NCI-H1417 (cell line): ENCODE data around the gene SLC25A10.

Source experiments
- DNase-seq, 3 experiments: peaks; one replicate each; lab custom pipeline; 2025; lab: John Stamatoyannopoulos, UW

Gene SLC25A10

DNA sequence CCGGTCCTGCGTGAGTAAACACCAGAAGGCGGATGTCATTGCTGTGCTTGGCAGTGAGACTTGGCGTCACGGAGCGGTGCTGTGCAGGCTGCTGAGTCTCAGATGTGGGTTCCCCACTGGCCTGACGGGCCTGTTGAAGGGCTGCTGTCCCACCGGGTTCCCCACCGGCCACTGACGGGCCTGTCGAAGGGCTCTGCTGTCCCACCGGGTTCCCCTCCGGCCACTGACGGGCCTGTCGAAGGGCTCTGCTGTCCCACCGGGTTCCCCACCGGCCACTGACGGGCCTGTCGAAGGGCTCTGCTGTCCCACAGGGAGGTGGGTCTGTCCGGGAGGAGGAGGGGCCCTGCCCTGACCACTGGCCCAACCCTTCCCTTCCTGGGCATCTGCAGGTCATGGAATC, 25.5 kb upstream of the SLC25A10 start:
- DNase-seq: no peak

DNA sequence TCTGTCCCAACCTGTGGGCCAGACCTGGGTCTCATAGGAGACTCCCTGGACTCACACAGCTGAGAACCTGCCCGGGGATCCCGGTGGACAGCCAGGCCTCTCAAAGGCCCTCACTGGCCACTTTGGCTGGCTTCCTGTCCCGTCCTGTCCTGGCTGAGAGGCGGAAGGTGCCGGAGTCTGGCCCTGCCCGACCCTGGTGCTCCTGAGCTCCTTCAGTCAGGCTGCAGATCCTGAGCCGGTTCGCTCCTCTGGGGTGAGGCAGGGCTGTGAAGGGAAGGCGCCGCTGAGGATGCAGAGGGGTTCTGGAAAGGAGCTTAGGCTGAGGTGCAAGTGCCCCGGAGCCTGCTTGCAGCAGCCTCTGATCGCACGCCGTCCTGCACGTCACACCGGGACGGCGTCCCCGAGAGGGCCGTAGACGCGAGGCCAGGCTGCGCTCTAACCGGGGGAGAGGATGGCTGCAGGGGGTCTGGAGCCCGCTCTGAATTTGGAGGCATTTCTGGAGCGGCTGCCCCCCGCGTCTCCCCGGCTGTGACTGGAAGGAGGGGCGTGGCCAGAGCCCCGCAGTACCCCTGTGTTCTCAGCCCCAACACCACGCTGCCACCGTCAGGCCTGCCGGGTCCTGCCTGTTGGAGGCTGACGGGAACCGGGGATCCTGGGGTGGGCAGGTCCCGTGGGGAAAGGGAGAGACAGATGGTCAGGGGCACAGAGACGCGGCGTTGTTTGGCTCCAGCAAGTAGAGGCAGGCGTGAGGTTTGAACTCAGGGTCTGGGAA, 24.1 kb upstream of the SLC25A10 start:
- DNase-seq: no peak

DNA sequence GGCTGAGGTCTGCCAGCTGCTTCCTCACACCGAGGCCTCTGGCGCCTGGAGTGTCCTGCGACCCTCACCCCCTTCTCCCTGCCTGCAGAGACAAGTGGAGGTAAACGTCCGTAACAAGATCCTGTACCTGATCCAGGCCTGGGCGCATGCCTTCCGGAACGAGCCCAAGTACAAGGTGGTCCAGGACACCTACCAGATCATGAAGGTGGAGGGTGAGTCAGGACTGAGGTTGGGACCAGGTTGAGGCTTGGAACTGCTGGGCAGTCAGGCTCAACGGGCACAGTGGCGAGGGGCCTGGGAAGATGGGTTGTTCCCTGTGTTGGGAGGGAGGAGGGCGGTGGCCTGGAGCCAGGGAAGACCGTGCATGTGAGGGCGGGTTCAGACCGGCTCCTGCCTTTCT, 23.5 kb upstream of the SLC25A10 start:
- DNase-seq: no peak

DNA sequence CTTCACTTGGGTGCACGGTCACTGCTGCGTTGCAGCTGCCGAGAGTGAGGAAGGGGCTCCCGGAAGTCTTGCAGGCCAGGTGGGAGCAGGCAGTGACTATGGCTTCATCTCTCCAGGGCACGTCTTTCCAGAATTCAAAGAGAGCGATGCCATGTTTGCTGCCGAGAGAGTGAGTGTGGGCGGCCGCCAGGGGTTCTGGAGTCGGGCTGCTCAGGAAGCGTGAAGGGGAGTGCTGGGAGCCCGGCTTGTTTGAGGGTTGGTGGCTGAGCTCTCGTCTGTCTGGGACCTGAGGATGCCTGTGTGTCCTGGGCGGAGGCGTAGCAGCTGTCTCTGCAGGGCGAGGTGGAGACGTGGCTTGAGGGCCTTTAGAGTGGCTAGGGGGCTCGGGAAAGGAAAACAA, 22.0 kb upstream of the SLC25A10 start:
- no peak for DNase-seq

DNA sequence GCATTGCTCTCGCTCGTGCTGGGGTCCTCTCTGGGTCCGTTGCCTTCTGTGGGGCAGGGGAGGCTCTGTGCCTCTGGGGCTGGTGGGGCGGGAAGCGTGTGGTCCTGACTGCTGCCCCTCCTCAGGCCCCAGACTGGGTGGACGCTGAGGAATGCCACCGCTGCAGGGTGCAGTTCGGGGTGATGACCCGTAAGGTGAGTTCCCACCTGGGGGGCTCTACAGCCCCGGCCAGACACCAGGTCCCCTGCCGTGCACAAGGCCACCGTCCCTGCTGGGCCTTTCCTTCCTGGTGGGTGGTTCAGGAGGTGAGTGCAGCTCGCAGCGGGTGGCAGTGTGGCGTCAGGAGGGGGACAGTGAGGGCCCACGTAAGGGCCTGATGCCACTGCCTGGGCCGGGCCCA, 21.5 kb upstream of the SLC25A10 start:
- no peak for DNase-seq

DNA sequence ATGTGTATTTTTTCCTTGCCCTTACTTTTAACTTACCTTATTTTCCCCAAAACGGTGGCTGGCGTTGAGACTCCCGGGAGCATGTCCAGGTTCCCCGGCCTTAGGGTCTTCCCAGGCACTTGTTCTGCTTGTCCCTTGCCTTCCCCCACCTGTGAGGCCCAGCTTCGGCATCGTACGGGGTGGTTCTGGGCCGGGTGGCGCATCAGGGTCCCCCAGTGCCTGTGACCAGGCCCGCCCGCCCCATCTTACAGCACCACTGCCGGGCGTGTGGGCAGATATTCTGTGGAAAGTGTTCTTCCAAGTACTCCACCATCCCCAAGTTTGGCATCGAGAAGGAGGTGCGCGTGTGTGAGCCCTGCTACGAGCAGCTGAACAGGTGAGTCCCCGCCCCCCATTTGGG, 20.9 kb upstream of the SLC25A10 start:
- no peak for DNase-seq

DNA sequence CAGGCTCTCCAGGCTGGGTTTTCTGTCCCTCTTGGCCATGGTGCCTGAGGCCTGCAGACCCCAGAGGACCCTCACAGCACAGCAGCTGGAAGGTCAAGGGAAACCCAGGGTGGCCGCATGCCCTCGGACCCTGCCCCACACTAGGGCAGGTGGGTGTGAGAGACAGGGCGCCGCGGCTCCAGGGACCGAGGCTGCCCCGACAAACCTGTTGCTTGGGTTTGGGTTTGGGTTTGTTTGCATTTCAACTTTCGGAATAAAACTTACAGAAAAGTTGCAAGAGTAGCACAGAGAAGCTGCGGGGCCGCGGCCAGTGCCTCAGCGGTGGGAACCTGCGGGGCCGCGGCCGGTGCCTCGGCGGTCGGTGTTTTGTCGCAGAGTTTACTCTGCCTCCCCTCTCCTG, 20.5 kb upstream of the SLC25A10 start:
- DNase-seq: no peak

DNA sequence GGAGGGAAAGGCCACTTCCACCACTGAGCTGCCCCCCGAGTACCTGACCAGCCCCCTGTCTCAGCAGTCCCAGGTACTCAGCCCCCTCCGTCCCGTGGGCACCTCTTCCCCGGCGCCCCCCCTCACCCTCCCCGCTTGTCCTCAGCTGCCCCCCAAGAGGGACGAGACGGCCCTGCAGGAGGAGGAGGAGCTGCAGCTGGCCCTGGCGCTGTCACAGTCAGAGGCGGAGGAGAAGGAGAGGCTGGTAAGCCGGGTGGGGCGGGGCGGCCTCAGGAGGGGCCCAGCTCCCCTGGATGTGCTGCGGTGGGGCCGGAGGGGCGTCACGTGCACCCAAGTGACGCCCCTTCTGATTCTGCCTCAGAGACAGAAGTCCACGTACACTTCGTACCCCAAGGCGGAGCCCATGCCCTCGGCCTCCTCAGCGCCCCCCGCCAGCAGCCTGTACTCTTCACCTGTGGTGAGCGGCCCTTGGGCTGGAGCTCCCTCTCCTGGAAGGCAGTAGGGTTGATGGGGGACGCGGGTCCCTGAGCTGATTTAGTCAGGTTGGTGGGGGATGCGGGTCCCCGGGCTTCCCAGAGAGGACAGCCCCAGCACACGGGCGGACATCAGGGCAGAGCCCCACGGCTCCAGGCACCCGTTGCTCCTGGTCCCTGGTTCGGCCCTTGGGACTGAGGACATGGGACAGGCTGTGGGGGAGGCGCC, 18.4 kb upstream of the SLC25A10 start:
- DNase-seq: no peak

DNA sequence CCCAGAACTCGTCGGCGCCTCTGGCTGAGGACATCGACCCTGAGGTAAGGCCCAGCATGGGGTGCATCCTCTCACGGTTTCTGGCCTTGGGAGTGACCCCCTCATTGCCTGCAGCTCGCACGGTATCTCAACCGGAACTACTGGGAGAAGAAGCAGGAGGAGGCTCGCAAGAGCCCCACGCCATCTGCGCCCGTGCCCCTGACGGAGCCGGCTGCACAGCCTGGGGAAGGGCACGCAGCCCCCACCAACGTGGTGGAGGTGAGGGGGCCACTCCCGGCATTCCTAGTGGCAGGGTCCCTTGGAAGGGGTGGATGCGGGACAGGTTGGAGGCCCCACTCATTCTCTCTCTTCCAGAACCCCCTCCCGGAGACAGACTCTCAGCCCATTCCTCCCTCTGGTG, 17.3 kb upstream of the SLC25A10 start:
- no peak for DNase-seq

DNA sequence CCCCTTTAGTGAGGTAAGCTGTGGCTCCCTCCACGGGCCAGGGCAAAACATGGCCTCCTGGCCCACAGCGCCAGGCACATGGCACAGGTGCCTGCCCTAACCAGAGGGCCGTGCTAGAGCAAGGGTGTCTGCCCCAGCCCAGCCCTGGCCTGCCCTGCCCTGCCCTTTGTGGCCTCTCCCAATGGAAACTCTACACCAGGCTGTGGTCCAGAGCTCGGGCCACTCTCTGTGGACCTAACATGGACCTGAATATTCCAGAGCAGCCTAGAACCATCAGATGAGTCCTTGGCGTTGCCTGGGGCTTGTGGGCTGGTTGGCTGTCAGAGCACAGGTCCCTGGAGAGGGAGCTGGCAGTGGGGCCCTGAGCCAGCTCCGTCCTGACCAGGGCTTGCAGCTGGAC, 16.9 kb upstream of the SLC25A10 start:
- no peak for DNase-seq

DNA sequence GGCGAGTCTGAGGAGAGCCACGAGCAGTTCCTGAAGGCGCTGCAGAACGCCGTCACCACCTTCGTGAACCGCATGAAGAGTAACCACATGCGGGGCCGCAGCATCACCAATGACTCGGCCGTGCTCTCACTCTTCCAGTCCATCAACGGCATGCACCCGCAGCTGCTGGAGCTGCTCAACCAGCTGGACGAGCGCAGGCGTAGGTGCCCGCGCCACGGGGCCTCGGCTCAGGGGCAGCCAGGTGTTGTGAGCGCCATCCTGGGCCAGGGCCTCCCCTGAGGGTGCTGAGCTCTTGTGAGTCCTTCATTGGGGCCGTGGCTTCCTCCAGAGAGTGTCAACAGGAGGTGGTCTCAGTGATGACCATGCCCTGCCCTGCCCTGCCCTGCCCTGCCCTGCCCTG, 16.3 kb upstream of the SLC25A10 start:
- DNase-seq: no peak

DNA sequence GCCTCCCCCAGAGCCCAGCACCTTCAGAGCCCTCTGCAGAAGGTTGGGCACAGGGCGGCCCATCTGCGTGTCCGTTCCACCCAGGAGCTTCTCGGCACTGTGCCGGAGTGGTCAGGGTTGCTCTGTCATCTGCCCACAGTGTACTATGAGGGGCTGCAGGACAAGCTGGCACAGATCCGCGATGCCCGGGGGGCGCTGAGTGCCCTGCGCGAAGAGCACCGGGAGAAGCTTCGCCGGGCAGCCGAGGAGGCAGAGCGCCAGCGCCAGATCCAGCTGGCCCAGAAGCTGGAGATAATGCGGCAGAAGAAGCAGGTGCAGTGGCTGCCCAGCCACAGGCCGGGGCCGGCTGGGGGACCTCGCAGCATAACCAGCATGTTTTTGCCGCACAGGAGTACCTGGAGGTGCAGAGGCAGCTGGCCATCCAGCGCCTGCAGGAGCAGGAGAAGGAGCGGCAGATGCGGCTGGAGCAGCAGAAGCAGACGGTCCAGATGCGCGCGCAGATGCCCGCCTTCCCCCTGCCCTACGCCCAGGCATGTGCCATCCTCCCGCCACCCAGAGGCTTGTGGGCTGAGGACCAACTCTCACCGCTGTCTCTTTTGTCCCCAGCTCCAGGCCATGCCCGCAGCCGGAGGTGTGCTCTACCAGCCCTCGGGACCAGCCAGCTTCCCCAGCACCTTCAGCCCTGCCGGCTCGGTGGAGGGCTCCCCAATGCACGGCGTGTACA, 15.7 kb upstream of the SLC25A10 start:
- DNase-seq: no peak

DNA sequence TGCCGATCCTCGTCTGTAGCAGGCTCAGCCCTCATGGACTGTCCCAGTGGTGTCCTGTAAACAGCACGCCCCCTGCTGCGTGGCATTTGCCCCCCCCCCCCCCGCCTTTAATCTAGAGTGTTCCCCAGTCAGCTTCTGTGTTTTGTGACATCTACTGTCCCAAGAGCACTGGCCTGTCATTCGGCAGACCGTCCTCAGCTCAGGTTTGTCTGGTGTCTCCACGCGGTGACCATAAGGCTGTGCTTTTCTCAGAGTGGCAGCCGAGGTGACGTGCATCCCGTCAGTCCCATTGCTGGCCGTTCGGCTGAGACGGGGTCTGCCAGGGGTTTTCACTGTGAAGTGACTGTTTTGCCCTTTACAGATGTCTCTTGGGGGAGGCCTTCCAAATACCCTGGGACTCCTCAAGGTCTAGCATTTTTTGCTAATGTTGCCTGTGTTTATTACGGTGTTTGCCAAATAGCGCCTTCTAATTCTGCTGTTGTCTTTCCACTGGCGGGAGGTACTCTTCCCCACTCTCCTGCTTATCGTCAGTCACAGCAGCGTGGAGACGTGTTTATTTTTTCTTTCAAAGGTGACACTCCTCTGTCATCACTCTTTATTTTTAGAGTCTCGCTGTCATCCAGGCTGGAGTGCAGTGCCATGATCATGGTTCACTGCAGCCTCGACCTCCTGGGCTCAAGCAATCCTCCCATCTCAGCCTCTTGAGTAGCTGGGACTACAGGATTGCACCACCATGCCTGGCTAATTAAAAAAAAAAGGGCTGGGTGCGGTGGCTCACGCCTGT, 14.6 kb upstream of the SLC25A10 start:
- no peak for DNase-seq

DNA sequence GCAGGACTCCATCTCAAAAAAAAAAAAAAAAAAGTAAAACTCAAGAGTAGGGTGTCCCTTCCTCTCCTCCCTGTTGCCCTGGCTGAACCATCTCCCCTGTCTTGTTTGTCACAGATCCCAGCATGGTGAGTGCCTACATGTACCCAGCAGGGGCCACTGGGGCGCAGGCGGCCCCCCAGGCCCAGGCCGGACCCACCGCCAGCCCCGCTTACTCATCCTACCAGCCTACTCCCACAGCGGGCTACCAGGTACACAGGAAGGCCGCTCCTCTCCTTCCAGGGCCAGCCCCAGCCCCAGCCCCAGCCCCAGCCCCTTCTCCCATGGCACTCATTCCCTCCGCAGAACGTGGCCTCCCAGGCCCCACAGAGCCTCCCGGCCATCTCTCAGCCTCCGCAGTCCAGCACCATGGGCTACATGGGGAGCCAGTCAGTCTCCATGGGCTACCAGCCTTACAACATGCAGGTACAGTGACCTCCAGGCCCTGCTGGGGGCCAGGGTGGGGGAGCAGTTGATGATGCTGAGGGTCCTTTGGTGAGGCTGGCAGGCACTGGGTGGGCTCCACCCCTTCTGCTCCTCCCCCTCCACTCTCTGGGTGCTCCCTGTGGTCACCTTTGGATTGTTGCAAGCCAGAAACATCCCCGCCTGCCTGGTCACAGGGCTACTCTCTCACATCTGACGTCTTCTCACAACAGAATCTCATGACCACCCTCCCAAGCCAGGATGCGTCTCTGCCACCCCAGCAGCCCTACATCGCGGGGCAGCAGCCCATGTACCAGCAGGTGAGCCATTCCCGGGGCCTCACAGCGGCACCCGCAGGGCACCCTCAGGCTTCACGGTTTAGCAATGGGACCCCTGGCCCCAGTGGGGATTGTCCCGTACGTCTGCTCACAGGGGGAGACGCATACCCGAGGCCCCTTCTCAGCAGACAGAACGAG, 11.5 kb upstream of the SLC25A10 start:
- DNase-seq: no peak

DNA sequence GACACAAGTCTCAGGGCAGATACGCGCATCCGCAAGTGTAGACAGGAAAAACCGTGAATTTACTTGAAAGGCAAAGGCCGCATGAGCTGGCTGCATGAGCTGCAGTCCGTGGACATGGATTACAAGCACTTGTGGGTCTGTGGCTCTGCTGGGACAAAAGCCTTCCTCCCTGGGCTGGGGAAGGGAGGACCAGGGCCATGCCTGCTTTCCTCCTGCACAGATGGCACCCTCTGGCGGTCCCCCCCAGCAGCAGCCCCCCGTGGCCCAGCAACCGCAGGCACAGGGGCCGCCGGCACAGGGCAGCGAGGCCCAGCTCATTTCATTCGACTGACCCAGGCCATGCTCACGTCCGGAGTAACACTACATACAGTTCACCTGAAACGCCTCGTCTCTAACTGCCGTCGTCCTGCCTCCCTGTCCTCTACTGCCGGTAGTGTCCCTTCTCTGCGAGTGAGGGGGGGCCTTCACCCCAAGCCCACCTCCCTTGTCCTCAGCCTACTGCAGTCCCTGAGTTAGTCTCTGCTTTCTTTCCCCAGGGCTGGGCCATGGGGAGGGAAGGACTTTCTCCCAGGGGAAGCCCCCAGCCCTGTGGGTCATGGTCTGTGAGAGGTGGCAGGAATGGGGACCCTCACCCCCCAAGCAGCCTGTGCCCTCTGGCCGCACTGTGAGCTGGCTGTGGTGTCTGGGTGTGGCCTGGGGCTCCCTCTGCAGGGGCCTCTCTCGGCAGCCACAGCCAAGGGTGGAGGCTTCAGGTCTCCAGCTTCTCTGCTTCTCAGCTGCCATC, 10.6 kb upstream of the SLC25A10 start:
- DNase-seq: no peak

DNA sequence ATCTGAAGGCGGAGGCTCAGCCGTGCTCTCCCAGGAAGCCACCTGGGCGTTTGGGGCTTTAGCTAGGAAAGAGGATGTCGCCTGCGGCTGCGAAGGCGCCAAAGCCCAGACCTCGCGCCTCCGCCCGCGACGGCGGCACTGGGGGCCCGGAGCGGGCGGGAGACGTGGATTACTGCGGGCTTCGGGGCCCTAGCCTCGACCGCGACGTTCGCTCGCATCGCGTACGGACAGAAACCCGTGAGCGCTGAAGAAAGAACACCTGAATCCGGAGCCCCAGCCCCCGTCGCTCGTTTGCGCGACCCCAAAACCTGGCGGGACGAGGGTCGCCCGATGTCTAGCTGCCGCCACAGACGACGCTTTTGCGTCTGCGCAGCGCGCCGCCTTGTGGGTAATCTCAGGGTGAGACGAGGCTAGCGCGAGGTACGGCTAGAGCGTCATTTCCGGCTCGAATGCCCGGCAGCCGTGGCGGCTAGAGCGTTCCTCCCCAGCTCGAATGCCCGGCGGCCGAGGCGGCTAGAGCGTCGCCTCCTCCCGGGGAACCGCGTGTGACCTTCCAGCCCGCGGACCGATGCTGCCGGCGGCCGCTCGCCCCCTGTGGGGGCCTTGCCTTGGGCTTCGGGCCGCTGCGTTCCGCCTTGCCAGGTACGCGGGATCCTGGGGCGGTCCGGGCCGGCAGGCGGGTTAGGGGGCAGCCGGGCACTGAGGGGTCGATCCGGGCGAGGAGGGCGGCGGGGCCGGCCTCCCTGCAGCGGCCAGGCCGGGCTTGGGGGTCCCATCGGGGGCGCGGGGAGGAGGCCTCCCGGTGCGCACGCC, 8.9 kb upstream of the SLC25A10 start, which contains the start of gene MRPL12:
TSS of gene MRPL12 (plus strand) at position 434 of the 813 bp plus-strand sequence. CDS start at position 569, 135 bp downstream.
- DNase-seq: peak; percentile 93 to 96 (median 94)

DNA sequence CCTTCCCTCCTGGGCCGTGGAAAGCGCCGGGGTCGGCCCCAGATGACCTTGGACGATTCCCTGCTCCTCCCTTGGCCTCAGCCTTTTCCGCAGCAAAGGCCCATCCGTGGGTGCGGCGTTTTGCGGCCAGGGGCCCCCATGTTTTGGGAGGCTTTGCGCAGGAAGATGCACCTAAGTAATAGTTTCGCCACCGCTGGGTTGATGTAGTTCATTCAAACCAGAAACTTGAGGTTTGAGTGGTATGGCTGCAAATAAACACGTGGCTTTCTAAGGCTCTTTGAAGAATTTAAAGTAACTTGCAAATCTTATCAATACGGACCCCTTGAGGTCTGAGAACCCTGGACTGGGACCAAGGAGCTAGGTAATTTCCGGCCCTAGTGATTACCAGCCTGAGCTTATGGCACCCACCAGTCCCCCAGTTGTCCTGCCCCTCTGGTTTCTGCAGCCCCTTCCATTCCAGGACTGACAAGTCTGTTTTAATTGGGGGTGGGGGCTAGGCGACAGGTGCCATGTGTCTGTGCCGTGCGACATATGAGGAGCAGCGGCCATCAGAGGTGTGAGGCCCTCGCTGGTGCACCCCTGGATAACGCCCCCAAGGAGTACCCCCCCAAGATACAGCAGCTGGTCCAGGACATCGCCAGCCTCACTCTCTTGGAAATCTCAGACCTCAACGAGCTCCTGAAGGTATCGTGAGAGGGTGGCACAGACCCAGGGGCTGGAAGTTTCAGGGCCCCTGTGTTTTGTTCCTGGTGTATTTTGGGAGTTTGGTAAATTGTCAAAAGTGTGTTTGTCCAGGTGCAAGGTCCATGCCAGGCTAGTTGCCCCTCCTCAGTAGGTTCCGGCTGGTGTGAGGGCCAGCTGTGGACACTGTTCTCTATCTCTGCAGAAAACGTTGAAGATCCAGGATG, 8.1 kb upstream of the SLC25A10 start:
- DNase-seq: no peak

DNA sequence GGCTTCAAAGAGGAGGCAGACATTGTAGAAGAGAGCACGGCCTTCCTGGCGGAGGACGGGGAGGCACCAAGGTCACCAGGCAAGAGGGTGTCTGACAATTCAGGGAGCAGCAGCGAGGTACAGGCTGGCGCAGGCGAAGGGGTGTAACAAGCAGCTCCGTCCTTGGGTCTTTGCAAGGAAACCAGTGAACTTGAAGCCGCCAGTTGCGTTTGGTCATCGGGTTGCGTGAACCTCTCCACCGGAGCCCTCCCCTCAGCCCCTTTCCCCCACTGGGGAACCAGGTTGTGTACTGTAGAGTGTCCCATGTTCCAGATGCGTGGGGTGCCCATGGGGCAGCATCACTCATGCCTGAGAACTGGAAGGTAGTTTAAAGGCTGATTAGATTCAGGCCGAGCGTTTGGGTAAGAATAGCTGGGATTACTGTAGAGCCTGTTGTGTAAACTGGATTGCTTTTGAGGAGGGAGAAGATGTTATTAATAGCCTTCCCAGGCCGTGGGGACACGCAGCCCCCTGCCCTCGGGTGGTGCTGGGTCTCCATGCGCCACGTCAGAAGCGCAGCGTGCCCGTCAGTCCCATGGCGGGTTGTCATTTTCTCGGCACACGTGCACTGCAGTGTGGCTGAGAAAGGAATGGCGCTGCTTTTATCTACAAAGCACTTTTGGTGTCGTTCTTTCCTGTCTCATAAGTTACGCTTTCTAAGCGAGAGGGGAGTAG, 6.4 kb upstream of the SLC25A10 start:
- DNase-seq: no peak
